D341Med (cell line): ENCODE data around the gene CLTCL1.
"Not testable (repeated sequence)": the region's sequence is repeated elsewhere in the genome, so short reads cannot be mapped to it uniquely, and the experiment has no call there.

Source experiments
- DNase-seq: peaks from one replicate; pipeline ENCODE4 v3.0.0; 2012; ENCODE audit warnings: low spot score

The CLTCL1 gene

DNA sequence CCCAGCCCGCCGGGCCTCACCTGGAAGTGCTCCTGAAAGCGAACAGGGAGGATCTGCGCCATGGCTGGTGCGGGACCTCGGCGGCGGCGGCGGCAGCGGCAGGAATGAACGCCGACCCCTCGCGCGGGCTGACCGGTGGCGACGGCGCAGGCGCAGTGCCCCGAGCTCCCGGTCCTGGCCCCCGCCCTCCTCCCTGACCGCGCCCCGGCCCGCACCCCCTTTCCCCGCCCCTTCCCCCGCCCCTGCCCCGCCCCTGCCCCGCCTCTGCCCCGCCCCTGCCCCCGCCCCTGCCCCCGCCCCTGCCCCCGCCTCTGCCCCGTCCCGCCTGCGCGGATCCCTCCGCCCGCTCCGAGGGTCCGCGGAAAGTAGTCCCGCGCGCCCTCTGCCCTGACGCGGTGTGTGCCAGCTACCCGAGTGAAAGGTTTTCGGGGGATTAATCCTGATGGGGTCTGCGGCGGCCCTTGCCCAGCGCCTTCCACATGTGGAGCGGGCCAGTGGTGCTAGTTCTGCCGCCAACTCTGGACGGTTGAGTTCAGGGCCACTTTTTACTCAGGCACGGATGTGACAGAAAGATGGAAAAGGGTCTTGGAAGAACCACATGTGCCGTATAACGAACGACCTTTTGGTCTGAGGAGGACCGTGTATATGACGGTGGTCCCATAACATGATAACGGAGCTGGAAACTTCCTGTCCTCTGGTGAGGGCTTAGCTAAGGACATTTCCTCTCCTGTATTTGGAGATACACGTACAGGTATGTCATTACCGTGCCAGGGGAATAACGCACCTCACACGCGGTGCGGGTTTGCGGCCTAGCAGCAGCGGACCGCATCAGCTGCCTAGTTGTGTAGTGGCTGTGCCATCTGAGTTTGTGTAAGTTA is at the start of gene CLTCL1:
TSS of gene CLTCL1 (minus strand) at position 140 of the 878 bp plus-strand sequence. CDS start at position 62, 78 bp downstream.
- peak; percentile 100 for DNase-seq

DNA sequence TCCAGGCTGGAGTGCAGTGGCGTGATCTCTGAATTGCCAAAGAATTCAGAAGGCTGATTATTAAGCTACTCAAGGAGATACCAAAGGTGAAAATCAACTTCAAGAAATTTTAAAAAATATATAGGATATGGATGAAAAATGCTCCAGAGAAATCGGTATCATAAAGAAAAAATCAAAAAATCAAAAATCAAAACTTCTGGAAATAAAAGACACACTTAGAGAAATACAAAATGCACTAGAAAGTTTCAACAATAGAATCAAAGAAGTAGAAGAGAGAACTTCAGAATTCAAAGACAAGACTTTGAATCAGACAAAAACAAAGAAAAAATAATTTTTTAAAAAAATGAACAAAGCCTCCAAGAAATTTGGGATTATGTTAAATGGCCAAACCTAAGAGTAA is 45.6 kb upstream of the CLTCL1 start:
- DNase-seq = no peak

DNA sequence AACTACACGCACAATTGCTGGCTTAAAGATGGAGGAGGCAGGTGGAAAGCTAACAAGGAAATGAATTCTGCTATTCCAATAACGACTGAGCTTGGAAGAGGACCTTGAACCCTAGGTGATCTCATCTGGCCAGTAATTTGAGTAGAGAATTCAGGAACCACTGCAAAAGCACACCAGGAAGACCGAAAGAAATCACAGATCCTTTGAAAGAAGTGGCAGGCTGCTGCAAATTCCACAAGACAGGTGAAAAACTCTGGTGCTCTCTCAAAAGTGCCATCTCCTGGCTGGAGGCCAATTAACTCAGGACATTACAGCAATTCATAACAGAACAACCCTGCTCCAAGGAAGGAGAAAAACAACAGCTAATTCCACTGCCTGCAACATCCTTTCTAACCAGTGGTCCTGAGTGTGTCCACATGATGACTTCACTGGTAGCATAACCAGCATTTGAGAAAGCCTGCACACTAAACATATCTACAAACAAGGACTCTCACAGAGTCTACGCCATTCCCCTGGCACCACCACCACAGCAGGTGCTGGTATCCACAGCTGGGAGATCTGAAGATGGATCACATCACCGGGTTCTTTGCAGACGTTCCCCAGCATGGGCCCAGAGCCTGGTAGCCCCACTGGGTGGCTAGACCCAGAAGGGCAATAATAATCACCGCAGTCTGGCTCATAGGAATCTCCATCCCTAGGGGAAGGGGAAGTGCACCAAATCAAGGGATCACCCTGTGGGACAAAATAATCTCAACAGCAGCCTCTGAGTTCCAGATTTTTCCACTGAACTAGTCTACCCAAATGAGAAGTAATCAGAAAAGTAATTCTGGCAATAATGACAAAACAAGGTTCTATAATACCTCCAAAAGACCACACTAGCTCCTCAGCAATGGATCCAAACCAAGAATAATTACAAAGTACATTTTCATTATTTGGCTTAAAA is 44.9 kb upstream of the CLTCL1 start:
- no peak for DNase-seq

DNA sequence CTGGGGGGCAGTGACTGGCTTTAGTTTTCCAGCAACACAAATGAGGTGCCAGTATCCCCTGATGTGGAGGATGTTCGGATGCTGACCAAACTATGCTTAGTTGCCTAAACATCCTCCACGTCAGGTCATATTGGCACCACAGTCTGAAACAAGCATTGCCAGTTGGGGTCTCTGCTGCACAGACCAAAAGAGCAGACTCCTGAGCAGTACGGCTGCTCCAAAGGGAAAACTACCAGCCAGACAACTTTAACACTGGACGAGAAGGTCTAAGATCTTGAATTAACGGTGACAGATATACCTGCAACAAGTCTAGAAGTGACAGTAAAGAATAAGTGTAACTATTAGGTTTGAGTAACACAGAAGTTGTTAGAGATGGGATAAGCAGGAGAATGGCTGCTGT is 40.5 kb upstream of the CLTCL1 start:
- no peak for DNase-seq

DNA sequence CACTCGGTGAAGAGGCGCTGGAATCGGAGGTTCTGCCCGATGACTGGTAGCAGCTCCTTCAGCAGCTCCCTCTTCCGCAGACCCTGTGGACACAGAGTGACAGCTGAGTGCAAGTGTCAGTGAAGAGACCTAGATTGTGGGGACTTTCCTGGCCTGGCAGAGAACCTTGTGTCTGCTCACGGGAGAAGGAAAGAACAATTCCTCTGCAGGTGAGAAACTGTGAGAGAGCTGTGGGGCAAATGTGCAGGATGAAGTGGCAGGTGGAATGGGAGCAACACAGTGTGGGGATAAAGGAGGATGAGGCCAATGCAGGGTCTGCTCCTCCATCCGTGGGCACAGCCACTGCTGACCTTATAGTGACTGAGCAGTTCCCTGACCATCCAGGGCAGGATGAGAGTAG is 40.0 kb upstream of the CLTCL1 start:
- no peak for DNase-seq

DNA sequence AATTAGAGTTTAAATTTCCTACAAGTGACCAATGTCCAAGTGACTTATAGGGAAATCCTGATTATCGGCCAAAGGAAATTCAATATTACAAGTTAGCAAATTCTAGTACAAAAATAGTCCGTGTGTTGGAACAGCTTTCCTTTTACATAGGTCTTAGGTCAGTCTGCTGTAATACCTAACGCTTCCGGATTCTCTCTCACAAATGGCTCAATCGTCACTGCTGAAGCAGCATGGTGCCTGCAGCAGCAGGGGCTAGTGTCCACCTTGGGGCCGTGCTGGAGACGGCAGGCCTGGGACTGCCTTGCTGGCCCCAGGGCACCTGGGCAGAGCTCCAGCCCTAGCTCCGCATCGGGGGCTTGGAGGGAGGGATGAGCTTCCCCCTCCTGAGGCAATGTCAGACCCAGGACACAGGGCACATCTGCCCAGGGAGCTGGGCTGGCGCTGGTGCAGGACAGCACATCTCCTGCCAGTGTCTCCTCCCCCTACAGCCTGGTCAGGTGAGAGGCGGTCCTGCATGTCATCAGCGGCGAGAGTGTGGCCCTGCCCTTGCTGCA is 39.4 kb upstream of the CLTCL1 start:
- DNase-seq = peak; percentile 22

DNA sequence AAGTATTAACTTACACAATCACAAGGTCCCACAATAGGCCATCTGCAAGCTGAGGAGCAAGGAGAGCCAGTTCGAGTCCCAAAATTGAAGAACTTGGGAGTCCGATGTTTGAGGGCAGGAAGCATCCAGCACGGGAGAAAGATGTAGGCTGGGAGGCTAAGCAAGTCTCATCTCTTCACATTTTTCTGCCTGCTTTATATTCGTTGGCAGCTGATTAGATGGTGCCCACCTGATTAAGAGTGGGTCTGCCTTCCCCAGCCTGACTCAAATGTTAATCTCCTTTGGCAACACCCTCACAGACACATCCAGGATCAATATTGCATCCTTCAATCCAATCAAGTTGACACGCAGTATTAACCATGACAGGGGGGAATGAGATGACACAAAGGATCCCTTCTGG is 38.7 kb upstream of the CLTCL1 start:
- DNase-seq = not testable (repeated sequence)

DNA sequence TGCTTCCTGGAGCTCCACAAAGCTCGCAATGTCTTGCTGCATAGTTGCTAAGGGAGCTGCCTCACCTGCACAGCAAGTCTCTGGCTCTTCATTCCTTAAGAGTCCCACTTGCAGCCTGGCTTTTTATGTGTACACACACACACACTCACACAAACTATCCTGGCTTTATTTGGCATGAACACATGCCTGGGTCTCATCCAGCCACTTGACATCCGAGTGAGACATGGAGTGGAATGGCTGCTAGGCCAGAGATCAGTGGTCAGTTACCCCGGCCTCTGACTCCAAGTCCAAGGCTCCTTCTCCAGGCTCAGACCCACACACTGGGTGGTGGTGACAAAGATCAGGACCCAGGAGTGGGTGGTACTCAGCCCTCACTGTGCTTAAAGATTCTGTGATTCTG is 37.9 kb upstream of the CLTCL1 start:
- DNase-seq = no peak

DNA sequence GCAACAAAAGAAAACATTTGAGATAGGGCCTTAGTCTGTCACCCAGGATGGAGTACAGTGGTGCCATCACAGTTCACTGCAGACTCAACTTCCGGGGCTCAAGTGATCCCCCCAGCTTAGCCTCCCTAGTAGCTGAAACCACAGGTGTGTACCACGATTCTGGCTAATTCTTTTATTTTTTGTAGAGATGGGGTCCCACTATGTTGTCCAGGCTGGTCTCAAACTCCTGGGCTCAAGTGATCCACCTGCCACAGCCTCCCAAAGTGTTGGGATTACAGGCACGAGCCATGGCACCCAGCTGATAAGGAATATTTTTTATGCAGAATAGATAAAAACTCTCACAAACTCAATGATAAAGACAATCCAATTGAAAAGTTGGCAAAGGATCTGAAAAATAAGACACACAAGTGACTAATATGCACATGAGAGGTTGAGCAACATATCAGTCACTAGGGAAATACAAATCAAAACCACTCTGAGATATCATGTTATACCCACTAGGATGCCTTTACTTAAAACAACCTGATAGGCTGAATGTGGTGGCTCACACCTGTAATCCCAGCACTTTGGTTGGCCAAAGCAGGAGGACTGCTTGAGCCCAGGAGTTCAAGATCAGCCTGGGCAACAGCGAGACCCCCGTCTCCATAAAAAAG is 33.9 kb upstream of the CLTCL1 start:
- DNase-seq = no peak

DNA sequence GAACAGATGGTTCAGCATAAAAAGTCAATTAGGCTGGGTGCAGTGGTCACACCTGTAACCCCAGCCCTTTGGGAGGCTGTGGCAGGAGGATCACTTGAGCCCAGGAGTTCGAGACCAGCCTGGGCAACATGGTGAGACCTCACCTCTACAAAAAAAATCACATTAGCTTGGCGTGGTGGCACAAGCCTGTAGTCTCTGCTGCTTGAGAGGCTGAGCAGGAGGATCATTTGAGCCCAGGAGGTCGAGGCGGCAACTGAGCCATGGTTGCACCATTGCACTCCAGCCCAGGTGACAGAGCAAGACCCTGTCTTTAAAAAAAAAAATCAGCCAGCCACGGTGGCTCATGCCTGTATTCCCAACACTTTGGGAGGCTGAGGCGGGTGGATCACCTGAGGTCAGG is 31.9 kb upstream of the CLTCL1 start:
- not testable (repeated sequence) for DNase-seq

DNA sequence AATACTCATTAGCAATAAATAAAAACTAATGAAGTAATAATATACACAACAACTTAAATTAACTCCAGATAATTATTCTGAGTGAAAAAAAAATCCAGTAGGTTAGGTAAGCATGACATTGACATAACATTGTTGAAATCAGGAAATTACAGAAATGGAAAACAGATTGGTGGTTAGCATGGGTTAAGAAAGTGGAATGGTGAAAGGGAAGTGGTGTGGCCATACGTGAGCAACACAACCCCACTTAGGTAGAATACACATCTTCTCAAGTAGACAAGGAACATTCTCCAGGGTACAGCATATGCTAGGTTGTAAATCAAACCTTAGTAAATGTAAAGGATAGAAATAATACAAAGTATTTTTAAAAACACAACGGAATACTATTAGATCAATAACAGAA is 30.2 kb upstream of the CLTCL1 start:
- no peak for DNase-seq

DNA sequence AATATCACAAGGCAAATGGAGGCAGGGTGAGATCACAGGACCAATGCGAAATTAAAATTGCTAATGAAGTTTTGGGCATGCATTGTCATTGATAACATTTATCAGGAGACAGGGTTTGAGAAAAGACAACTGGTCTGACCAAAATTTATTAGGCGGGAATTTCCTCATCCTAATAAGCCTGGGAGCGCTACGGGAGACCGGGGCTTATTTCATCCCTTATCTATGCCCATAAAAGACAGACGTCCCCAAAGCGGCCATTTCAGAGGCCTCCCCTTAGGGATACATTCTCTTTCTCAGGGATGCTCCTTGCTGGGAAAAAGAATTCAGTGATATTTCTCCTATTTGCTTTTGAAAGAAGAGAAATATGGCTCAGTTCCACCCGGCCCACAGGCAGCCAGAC is 28.6 kb upstream of the CLTCL1 start:
- DNase-seq = not testable (repeated sequence)

DNA sequence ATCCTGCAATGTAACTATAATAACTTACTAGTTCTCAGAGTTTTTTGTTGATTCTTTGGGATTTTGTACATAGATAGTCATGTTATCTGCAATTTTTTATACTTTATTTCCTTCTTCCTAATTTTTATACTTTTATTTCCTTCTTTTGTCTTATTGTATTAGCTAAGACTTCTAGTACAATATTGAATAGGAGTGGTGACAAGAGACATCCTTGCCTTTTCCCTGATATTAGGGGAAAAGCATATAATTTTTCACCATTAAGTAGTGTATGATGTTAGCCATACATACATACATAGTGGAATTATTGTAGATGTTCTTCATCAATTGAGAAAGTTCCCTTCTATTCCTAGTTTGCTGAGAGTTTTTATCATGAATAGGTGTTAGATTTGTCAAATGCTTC is 27.8 kb upstream of the CLTCL1 start:
- DNase-seq = no peak

DNA sequence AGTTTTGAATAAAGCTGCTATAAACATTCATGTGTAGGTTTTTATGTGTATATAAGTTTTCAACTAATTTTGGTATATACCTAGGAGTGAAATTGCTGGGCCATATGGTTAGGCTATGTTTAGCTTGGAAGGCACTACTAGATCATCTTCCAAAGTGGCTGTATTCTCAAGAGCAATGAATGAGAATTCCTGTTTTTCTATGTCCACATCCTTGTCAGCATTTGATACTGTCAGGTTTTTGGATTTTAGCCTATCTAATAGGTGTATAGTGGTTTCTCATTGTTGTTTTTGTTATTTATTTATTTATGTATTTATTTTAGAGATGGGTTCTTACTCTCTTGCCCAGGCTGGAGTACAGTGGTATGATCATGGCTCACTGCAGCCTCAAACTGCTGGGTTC is 26.3 kb upstream of the CLTCL1 start:
- DNase-seq = no peak

DNA sequence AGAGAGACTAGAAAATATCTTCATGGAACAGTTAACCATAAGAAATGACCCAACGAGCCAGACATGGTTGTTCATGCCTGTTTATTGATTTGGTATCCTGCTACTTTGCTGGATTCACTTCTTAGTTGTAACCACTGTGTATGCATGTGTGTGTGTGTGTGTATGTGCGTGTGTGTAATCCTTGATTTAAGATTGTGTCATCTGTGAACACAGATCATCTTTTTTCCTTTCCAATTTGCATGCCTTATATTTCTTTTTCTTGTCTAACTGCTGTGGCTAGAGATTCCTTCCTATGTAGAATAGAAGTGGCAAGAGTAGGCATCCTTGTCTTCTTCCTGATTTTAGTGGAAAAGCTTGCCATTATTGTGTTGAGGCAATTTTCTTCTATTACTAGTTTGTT is 16.4 kb upstream of the CLTCL1 start:
- no peak for DNase-seq

DNA sequence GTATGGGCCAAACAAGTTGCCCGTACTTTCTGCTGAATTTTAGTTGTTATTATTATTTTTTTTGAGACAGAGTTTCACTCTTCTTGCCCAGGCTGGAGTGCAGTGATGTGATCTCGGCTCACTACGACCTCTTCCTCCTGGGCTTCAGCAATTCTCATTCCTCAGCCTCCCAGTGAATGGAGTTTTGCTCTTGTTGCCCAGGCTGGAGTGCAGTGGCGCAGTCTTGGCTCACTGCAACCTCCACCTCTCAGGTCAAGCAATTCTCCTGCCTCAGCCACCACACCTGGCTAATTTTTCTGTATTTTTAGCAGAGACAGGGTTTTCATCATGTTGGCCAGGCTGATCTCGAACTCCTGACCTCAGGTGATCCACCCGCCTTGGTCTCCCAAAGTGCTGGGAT is 15.0 kb upstream of the CLTCL1 start:
- not testable (repeated sequence) for DNase-seq

DNA sequence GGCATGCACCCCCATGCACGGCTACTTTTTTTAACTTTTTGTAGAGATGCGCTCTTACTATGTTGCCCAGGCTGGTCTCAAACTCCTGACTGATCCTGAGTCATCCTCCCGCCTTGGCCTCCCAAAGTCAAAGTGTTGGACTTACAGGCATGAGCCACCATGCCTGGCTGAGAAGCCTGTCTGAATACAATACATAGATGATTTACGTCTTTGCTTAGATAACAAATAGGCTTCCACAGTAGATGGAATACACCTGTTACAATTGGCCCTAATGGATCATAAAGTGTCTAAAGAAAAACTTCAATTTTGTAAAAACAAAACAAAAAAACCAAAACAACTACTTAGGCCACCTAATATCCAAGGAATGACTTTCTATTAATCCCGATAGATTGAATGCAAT is 13.0 kb upstream of the CLTCL1 start:
- no peak for DNase-seq

DNA sequence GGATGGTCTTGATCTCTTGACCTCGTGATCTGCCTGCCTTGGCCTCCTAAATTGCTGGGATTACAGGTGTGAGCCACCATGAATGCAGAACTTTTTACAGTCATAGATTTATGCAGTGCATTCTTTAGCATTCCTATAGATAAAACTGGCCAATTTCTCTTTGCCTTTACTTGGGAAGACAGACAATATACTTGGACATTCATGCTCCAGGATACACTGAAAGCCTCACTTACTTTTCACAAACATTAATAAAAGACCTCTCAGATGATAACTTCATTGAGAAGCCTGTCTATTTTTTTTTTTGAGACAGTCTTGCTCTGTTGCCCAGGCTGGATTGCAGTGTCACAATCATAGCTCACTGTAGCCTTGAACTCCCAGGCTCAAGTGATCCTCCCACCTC is 12.3 kb upstream of the CLTCL1 start:
- DNase-seq = no peak

DNA sequence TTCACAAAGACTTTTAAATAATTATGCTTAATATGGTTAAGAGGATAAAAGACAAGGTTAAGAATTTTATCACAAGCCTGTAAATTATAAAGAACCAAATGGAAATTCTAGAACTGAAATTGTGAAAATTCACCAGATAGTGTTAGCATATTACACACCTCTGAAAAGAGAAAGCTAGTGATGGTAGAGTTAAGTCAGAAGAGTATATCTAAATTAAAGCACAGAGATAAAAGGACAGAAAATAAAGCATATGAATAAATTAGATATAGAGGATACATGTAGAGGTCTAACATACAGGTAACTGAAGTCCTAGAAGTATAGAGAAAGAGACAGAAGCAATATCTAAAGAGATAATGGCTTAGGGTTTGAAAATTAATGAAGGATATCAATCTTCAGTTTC is 4.2 kb upstream of the CLTCL1 start:
- no peak for DNase-seq

DNA sequence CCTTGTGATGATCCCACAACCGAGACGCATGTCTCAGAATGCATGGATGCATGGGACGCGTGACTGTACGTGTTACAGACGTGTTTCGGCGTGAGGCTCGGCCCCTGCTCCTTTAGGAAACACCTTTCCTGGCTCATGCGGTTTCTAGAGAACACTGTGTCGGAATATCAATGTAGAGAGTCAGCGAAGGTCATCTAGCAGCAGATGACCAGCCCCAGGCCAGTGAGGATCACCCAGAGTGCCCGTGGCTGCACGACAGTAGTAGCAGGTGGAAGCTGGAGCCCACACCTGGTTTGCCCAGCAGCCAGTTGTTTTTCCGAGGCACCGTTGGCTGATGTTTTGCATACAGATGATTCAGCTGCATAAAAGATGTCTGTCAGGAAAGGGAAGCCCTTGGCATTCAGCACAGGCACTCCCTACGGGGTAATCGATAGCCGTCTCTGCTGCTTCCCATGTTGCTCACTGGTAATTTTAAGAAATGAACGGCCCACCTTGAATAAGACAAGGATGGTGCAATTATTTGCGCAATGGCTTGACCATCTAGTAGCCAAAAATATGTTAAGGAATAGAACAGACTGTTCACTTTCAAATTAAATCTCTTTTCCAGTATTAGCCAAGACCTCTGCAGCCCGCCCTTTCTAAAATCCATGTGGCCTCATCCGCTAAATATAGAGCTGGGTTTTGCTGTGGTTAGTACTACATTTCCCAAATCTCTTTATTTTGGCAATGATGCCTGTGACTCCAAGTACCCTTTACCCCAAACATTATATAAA is 1.1 kb upstream of the CLTCL1 start:
- DNase-seq = no peak

DNA sequence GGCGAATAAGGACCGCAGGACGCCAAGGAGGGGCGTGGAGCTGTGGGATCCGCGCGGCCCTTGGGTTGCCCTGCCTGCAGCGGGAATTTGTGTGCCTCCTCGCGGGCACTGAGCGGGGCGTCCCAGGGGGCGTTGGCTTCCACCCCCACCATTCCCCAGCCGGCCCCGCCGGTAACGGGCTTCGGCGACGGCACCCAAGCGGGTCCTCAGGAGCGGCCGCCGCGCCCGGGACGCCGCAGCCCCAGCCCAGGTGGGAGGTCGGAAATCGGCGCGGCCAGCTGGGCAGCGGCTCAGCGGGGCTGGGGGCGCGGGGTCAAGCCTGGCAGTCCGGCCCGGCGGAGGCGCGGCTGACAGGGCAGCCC is 320 bp downstream of the CLTCL1 start:
- peak; percentile 78 for DNase-seq
